ENCODE measurements around the gene RABGAP1L.
A peak's percentile ranks its signal among the peaks of the same experiment; 100 is the strongest.
"Not testable (repeated sequence)": the region's sequence is repeated elsewhere in the genome, so short reads cannot be mapped to it uniquely, and the experiment has no call there.

The RABGAP1L gene

GRCh38 chr1:174445817-174446216, 286.5 kb downstream of the RABGAP1L start:
- CTCF ChIA-PET: no interaction called here
- no peaks in the 10 kb centered on the region for H3K4me1 Mint-ChIP-seq
- no peaks in the 10 kb centered on the region for H3K27me3 Mint-ChIP-seq
- H3K9me3 Mint-ChIP-seq: no peaks in the 10 kb centered on the region
- no peaks in the 10 kb centered on the region for H3K36me3 Mint-ChIP-seq
- H3K4me3 Mint-ChIP-seq: no peak overlapping the region
- no peak for DNase-seq
- no peak overlapping the region for H3K27ac Mint-ChIP-seq

DNA sequence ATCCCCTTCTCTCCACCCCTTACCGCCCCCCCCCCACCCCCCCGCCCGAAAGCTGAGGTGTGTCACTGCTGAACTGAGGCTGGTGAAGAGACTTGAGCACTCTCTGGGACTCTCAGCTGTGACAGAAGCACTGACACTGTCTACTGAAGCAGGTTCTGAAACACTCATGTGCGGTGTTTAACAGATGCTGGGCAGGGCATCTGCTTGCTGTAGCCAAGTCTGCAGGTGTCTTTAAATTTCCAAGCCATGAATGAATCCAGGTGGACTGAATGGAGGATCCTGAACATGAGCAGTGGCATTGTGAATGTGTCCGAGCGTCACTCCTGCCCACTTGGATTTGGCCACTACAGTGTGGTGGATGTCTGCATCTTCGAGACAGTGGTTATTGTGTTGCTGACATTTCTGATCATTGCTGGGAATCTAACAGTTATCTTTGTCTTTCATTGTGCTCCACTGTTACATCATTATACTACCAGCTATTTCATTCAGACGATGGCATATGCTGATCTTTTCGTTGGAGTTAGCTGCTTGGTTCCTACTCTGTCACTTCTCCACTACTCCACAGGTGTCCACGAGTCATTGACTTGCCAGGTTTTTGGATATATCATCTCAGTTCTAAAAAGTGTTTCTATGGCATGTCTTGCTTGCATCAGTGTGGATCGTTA, 288.7 kb downstream of the RABGAP1L start, which contains the start of gene GPR52:
GPR52 (plus strand) TSS at position 99 of the 665 bp plus-strand sequence; CDS start at position 247, 148 bp downstream.
- CTCF ChIA-PET: no interaction called here
- no peaks in the 10 kb centered on the region for H3K9me3 Mint-ChIP-seq
- no peaks in the 10 kb centered on the region for H3K4me1 Mint-ChIP-seq
- H3K27me3 Mint-ChIP-seq: no peaks in the 10 kb centered on the region
- DNase-seq: no peak
- no peak within 1 kb of the TSS for H3K4me3 Mint-ChIP-seq
- no peak within 1 kb of the TSS for H3K27ac Mint-ChIP-seq
- H3K36me3 Mint-ChIP-seq: no peaks in the 10 kb centered on the region

GRCh38 chr1:174448531-174448883, 289.2 kb downstream of the RABGAP1L start:
- H3K4me3 Mint-ChIP-seq: no peak overlapping the region
- no peak for DNase-seq
- H3K36me3 Mint-ChIP-seq: no peaks in the 10 kb centered on the region
- no peaks in the 10 kb centered on the region for H3K4me1 Mint-ChIP-seq
- H3K9me3 Mint-ChIP-seq: no peaks in the 10 kb centered on the region
- CTCF ChIA-PET: no interaction called here
- H3K27ac Mint-ChIP-seq: no peak overlapping the region
- H3K27me3 Mint-ChIP-seq: no peaks in the 10 kb centered on the region

- DNase-seq: no peak
- Mint-ChIP-seq H3K4me1 (no peaks in the 10 kb centered on the region), H3K9me3 (no peaks in the 10 kb centered on the region), H3K27ac (no peak overlapping the region), H3K27me3 (no peaks in the 10 kb centered on the region), H3K4me3 (no peak overlapping the region), H3K36me3 (no peaks in the 10 kb centered on the region)
- CTCF ChIA-PET: no interaction called here
Observed at GRCh38 chr1:174448974-174449373, 289.7 kb downstream of the RABGAP1L start.

DNA sequence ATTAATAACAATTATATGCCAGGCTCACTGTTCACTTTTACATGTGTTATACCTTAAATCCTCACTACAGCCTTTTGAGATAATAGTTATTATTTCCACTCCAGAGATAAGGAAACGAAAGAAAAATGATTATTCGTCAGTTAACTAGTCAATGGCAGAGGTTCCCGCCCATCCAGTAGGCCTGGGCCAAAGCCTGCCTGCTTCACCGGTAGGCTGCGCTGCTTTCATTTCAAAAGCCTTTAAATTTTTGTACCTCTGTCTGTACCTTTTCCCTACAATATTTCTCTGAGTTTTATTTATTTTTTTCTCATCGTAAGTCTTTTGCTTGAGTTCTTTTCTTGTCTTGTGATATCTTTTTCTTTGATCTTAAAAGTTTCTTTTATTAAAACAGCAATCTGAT, 292.1 kb downstream of the RABGAP1L start:
- CTCF ChIA-PET: no interaction called here
- H3K27ac Mint-ChIP-seq: no peak overlapping the region
- no peaks in the 10 kb centered on the region for H3K4me1 Mint-ChIP-seq
- H3K36me3 Mint-ChIP-seq: no peaks in the 10 kb centered on the region
- no peak for DNase-seq
- no peaks in the 10 kb centered on the region for H3K27me3 Mint-ChIP-seq
- H3K9me3 Mint-ChIP-seq: no peaks in the 10 kb centered on the region
- H3K4me3 Mint-ChIP-seq: no peak overlapping the region

DNA sequence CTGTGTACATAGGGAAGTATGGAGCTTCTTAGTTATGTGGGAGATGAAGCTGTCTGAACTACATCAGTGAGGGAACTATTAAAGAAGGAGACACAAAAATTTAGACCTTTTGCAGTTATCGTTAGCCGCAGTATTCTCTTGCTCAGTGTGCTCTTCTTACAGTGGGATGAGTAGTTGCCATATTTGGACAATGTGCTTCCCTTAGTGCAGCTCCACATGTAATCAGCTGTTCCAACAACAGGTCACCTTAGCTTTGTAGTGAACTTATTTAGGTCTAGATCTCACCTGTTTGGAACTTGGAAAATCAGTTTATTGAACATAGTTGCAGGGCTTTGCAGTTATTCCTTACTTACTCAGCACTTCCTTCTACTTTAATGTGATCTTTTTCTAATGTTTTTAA, 306.5 kb downstream of the RABGAP1L start:
- CTCF ChIA-PET: no interaction called here
- Mint-ChIP-seq H3K4me3 (no peak overlapping the region), H3K27ac (no peak overlapping the region), H3K4me1 (no peaks in the 10 kb centered on the region), H3K27me3 (no peaks in the 10 kb centered on the region), H3K36me3 (no peaks in the 10 kb centered on the region), H3K9me3 (no peaks in the 10 kb centered on the region)
- DNase-seq: no peak

- no peak for DNase-seq
- Mint-ChIP-seq H3K36me3 (no peaks in the 10 kb centered on the region), H3K4me3 (no peak overlapping the region), H3K9me3 (no peaks in the 10 kb centered on the region), H3K4me1 (no peaks in the 10 kb centered on the region), H3K27me3 (no peaks in the 10 kb centered on the region), H3K27ac (peak overlapping the region; percentile 55)
- CTCF ChIA-PET: no interaction called here
Observed at GRCh38 chr1:174466607-174467006, 307.3 kb downstream of the RABGAP1L start.

- Mint-ChIP-seq H3K4me1 (no peaks in the 10 kb centered on the region), H3K9me3 (no peaks in the 10 kb centered on the region), H3K36me3 (no peaks in the 10 kb centered on the region), H3K4me3 (no peak overlapping the region), H3K27me3 (no peaks in the 10 kb centered on the region), H3K27ac (no peak overlapping the region)
- DNase-seq: no peak
- CTCF ChIA-PET: no interaction called here
Observed at GRCh38 chr1:174469052-174469451, 309.7 kb downstream of the RABGAP1L start.

DNA sequence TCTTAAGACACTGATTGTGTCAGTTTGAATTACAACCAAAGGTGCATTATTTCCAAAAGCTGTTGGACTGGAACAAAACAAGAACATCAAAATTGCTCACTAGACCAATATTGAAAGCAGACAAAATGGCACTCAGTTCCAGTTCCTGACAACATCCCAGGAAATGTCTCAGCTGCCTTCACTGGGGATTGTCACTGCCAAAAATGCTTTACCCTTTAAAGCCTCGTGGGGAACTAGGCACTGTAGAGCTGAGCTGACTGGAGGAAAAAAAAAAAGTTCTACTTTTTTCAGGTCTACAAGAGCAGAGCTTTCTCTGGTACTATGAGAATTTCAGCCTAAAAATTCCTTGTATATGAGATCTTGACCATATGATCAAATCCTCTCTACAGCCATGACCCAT, 310.4 kb downstream of the RABGAP1L start:
- no peaks in the 10 kb centered on the region for H3K36me3 Mint-ChIP-seq
- no peaks in the 10 kb centered on the region for H3K4me1 Mint-ChIP-seq
- DNase-seq: no peak
- H3K27me3 Mint-ChIP-seq: no peaks in the 10 kb centered on the region
- no peak overlapping the region for H3K27ac Mint-ChIP-seq
- no peaks in the 10 kb centered on the region for H3K9me3 Mint-ChIP-seq
- H3K4me3 Mint-ChIP-seq: no peak overlapping the region
- CTCF ChIA-PET: no interaction called here

DNA sequence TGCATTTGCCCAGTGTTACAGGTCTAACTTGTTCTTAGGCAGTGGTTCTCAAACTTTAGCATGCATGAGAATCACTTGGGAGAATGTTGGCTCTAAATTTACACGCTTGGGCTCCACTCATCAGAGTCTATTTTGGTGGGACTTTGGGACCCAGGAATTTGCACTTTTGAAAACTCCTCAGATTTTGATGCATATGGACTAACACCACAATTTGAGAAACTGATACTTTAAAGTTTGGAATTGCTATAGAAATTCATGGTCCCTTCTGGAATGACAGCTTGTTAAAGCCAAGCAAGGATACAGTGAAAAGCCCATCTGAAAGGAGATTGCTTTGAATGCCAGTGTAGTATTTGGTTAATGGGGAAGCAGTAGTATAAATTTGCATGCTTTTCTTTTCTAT, 320.0 kb downstream of the RABGAP1L start:
- H3K4me3 Mint-ChIP-seq: no peak overlapping the region
- H3K4me1 Mint-ChIP-seq: no peaks in the 10 kb centered on the region
- no peak for DNase-seq
- no peaks in the 10 kb centered on the region for H3K9me3 Mint-ChIP-seq
- no peaks in the 10 kb centered on the region for H3K27me3 Mint-ChIP-seq
- H3K36me3 Mint-ChIP-seq: no peaks in the 10 kb centered on the region
- no peak overlapping the region for H3K27ac Mint-ChIP-seq
- CTCF ChIA-PET: no interaction called here

- CTCF ChIA-PET: no interaction called here
- DNase-seq: no peak
- H3K4me3 Mint-ChIP-seq: no peak overlapping the region
- no peaks in the 10 kb centered on the region for H3K4me1 Mint-ChIP-seq
- no peaks in the 10 kb centered on the region for H3K9me3 Mint-ChIP-seq
- H3K27me3 Mint-ChIP-seq: no peaks in the 10 kb centered on the region
- H3K36me3 Mint-ChIP-seq: no peaks in the 10 kb centered on the region
- H3K27ac Mint-ChIP-seq: no peak overlapping the region
Observed at GRCh38 chr1:174480324-174480723, 321.0 kb downstream of the RABGAP1L start.

DNA sequence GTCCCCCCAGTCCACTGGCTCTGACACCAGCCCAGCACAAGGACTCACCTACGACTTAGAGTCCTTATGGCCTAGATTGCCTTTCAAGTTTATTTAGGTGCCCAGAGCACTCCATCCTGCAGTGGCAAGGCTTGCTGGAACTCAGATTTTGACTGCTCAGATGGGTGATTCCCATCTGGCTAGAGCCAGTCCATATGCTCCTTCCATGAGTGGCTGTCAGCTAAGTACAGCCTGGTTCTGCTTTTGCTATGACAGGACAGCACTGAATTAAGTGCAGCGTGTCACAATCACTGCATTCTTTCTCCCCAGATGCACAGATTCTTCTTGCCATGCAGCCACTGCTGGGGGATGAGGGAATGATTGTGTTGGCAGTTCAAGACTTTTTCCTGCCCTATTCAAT, 332.3 kb downstream of the RABGAP1L start:
- no peak for DNase-seq
- no peak overlapping the region for H3K4me3 Mint-ChIP-seq
- no peaks in the 10 kb centered on the region for H3K27me3 Mint-ChIP-seq
- H3K27ac Mint-ChIP-seq: no peak overlapping the region
- CTCF ChIA-PET: no interaction called here
- no peaks in the 10 kb centered on the region for H3K36me3 Mint-ChIP-seq
- no peaks in the 10 kb centered on the region for H3K9me3 Mint-ChIP-seq
- no peaks in the 10 kb centered on the region for H3K4me1 Mint-ChIP-seq

- DNase-seq: no peak
- Mint-ChIP-seq H3K4me1 (no peaks in the 10 kb centered on the region), H3K27me3 (no peaks in the 10 kb centered on the region), H3K27ac (no peak overlapping the region), H3K9me3 (no peaks in the 10 kb centered on the region), H3K36me3 (no peaks in the 10 kb centered on the region), H3K4me3 (no peak overlapping the region)
- CTCF ChIA-PET: no interaction called here
Observed at GRCh38 chr1:174497478-174497877, 338.2 kb downstream of the RABGAP1L start.

- H3K4me3 Mint-ChIP-seq, H3K27me3 Mint-ChIP-seq, H3K27ac Mint-ChIP-seq, CTCF ChIA-PET, H3K4me1 Mint-ChIP-seq, H3K9me3 Mint-ChIP-seq, DNase-seq, H3K36me3 Mint-ChIP-seq: not testable (repeated sequence)
Observed at GRCh38 chr1:174516755-174517154, 357.4 kb downstream of the RABGAP1L start.

GRCh38 chr1:174519844-174520243, 360.5 kb downstream of the RABGAP1L start:
- no peak for DNase-seq
- no peaks in the 10 kb centered on the region for H3K4me1 Mint-ChIP-seq
- CTCF ChIA-PET: no interaction called here
- no peak overlapping the region for H3K27ac Mint-ChIP-seq
- H3K4me3 Mint-ChIP-seq: no peak overlapping the region
- H3K36me3 Mint-ChIP-seq: no peaks in the 10 kb centered on the region
- H3K27me3 Mint-ChIP-seq: no peaks in the 10 kb centered on the region
- H3K9me3 Mint-ChIP-seq: peaks cover 12% of the 10 kb centered on the region

GRCh38 chr1:174531751-174532150, 372.4 kb downstream of the RABGAP1L start:
- Mint-ChIP-seq H3K4me1 (peaks cover 4% of the 10 kb centered on the region), H3K9me3 (peaks cover 33% of the 10 kb centered on the region), H3K27ac (no peak overlapping the region), H3K27me3 (no peaks in the 10 kb centered on the region), H3K4me3 (no peak overlapping the region), H3K36me3 (peaks cover 7% of the 10 kb centered on the region)
- CTCF ChIA-PET: no interaction called here
- no peak for DNase-seq

Measured in activated naive CD4-positive, alpha-beta T cell treated with anti-CD3 and anti-CD28 coated beads, Interleukin-2, amount 10 ng/mL, durations not matched to agents 7 days and 5 days (primary cell).